H1 (cell line): ENCODE data around the gene CNOT10. TPM values are rescaled to one million over a fixed set of nuclear protein-coding genes. Genes with fewer than 3 reads are reported as not detected.

Experiments
- BACH1 ChIP-seq: IDR thresholded peaks from 2 replicates; pipeline ENCODE4 v1.6.1; 2012; ENCODE audit warnings: low read length, improper control_type of control experiment
- GABPA ChIP-seq: IDR thresholded peaks from 2 replicates; pipeline ENCODE4 v1.6.1; 2011; ENCODE audit warnings: mild to moderate bottlenecking, low read length, moderate library complexity, borderline replicate concordance; ENCODE audit not compliant: insufficient read depth
- KDM4A ChIP-seq: IDR thresholded peaks from one replicate; pipeline ENCODE4 v1.7.1; 2012; ENCODE audit warnings: low read depth, mild to moderate bottlenecking, moderate library complexity, low read length, inconsistent platforms; ENCODE audit not compliant: severe bottlenecking
- MAFK ChIP-seq: IDR thresholded peaks from 2 replicates; pipeline ENCODE4 v1.6.1; 2012; ENCODE audit warnings: low read depth, mild to moderate bottlenecking, improper control_type of control experiment, low read length
- SIN3A ChIP-seq, 2 experiments: IDR thresholded peaks in 1 of 2; conservative IDR thresholded peaks in 1 of 2; 2 replicates each; pipeline ENCODE4 v1.6.1; 2011 to 2012; ENCODE audit warnings: low read length in 2 of 2, improper control_type of control experiment in 1 of 2, low read depth in 1 of 2, mild to moderate bottlenecking in 1 of 2
- SP4 ChIP-seq: IDR thresholded peaks from 2 replicates; pipeline ENCODE4 v1.6.1; 2012; ENCODE audit warnings: low read length, inconsistent platforms
- TAF7 ChIP-seq: optimal IDR thresholded peaks from 2 replicates; pipeline ENCODE3; 2011; ENCODE audit warnings: low read depth, mild to moderate bottlenecking, inconsistent platforms, low read length, moderate library complexity, borderline replicate concordance
- ZNF274 ChIP-seq: IDR thresholded peaks from 2 replicates; pipeline ENCODE4 v1.7.0; 2012; ENCODE audit warnings: low read length, borderline replicate concordance; ENCODE audit errors: extremely low read depth
- polyA plus RNA-seq, 7 experiments: library from polyadenylated mRNA; depleted of rRNA in 3 of 7; stranded (reverse) in 5 of 7; unstranded in 2 of 7; fragments of >200 nt in 5 of 7; fragments of 200-250 nt in 2 of 7; gene quantifications; 1 replicate in 5 of 7; 2 replicates in 1 of 7; 4 replicates in 1 of 7; pipeline versions ENCODE4 v1.2.1 to v1.2.3, GENCODE V29; 2011 to 2013; ENCODE audit warnings: missing spikeins in 2 of 7, mixed read lengths in 2 of 7
- total RNA-seq: library from RNA; stranded (reverse); fragmentation: NEBNext Ultra II Directional; extraction: Animal tissue kit (Norgen Biotek cat#: 25700); gene quantifications from 2 replicates; pipeline ENCODE4 v1.2.1, GENCODE V29; 2021
- TF ChIP-seq, protein P1 (sequence below): IDR thresholded peaks from 2 replicates; pipeline ENCODE4 v1.6.1; 2011; ENCODE audit warnings: low read depth, mild to moderate bottlenecking, low read length; ENCODE audit not compliant: insufficient read depth

Gene CNOT10
- total and polyA plus RNA-seq, 2 of the 8 experiments (the other 6 are each of a cell fraction or from before 2014, with no cell fraction given) = 39.9 to 55.9 TPM

- no peak for TF ChIP-seq TAF7
- no peak for TF ChIP-seq MAFK
- no peak for TF ChIP-seq GABPA
- no peak for TF ChIP-seq SIN3A (conservative IDR thresholded peaks at IDR 0.05 in 1 of 2, IDR thresholded peaks at IDR 0.05 in 1 of 2; ENCODE audit: low read depth in 1 of 2, low read length in 2 of 2)
- TF ChIP-seq SP4 = no peak
- TF ChIP-seq, protein P1, sequence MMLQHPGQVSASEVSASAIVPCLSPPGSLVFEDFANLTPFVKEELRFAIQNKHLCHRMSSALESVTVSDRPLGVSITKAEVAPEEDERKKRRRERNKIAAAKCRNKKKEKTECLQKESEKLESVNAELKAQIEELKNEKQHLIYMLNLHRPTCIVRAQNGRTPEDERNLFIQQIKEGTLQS = no peak
- no peak for TF ChIP-seq BACH1
- no peak for TF ChIP-seq ZNF274
- TF ChIP-seq KDM4A = no peak
Observed at GRCh38 chr3:32713181-32713580, 28.2 kb downstream of the CNOT10 start (continued).
